HCT116 (cell line): Measurements from ENCODE around the gene ARSB. TPM values are rescaled to one million over a fixed set of nuclear protein-coding genes. Genes with fewer than 3 reads are reported as not detected.

Source experiments
- ATAC-seq: fragments of 200-7000 bp; cut with Tn5 transposase; 2 replicates; pipeline ENCODE4 v1.9.1; 2020; ENCODE audit warnings: mild to moderate bottlenecking, moderate library complexity
- BruUV-seq: library from RNA; stranded (reverse); fragments of 400-500 nt; replicated peaks from 2 replicates; lab custom pipeline; 2021; lab: Mats Ljungman, UMichigan
- CTCF ChIA-PET: fragments of 300-600 bp; sonication (Branson Sonifier 250); formaldehyde crosslinking; loops from one replicate; lab custom pipeline; 2021; ENCODE audit warnings: antibody characterized with exemption; lab: Charles Lee
- POLR2A ChIA-PET: fragments of 300-600, 350-600 bp; sonication (Branson Sonifier 250); formaldehyde crosslinking; loops from one replicate; lab custom pipeline; 2021; ENCODE audit warnings: antibody characterized with exemption; lab: Charles Lee
- RAD21 ChIA-PET, 2 experiments: fragments of 300-600 bp; sonication (Branson Sonifier 250); formaldehyde crosslinking; loops; one replicate each; lab custom pipeline; 2023; ENCODE audit warnings: low total read pairs in 2 of 2; ENCODE audit not compliant: uncharacterized antibody in 2 of 2, unreplicated experiment in 2 of 2, low non-redundant PET in 1 of 2; lab: Charles Lee
- DNase-seq: peaks from one replicate; pipeline ENCODE4 v3.0.0-alpha.2; 2010; ENCODE audit warnings: low read depth, low spot score
- H2AFZ ChIP-seq: fragments of 200-600 bp; shearing (Covaris generic), sonication (generic); 2 replicates; pipeline ENCODE4 v1.6.1; 2017; ENCODE audit warnings: low read depth, mixed run types, mixed read lengths, antibody characterized with exemption, low read length; ENCODE audit not compliant: poor library complexity, severe bottlenecking
- H3K27ac ChIP-seq: 2 replicates; pipeline ENCODE4 v1.5.1; 2012; ENCODE audit warnings: low read depth, low read length
- H3K27me3 ChIP-seq: fragments of 200-600 bp; sonication (generic); 2 replicates; pipeline ENCODE4 v1.6.1; 2016; ENCODE audit warnings: mixed run types, low read length, mixed read lengths; ENCODE audit not compliant: insufficient read depth
- H3K36me3 ChIP-seq, 2 experiments: fragments of 200-500 bp in 1 of 2; fragments of 200-600 bp in 1 of 2; sonication (Bioruptor generic) in 1 of 2; sonication (generic) in 1 of 2; 2 replicates each; pipeline versions ENCODE4 v1.5.1 to v1.6.1; 2014 to 2016; ENCODE audit warnings: low read length in 2 of 2, inconsistent platforms in 1 of 2, mixed read lengths in 1 of 2, mixed run types in 1 of 2; ENCODE audit not compliant: insufficient read depth in 2 of 2, control insufficient read depth in 1 of 2
- H3K4me1 ChIP-seq, 2 experiments: fragments of 200-600 bp in 1 of 2; sonication (generic) in 1 of 2; 2 replicates each; pipeline versions ENCODE4 v1.5.1 to v1.6.1; 2012 to 2017; ENCODE audit warnings: low read length in 2 of 2, inconsistent platforms in 1 of 2, mild to moderate bottlenecking in 1 of 2, mixed read lengths in 1 of 2, mixed run types in 1 of 2, moderate library complexity in 1 of 2; ENCODE audit not compliant: insufficient read depth in 2 of 2, control insufficient read depth in 1 of 2
- H3K4me2 ChIP-seq: fragments of 200-600 bp; sonication (generic); 2 replicates; pipeline ENCODE4 v1.6.1; 2017; ENCODE audit warnings: mixed run types, low read length, mixed read lengths
- H3K4me3 ChIP-seq, 2 experiments: fragments of 200-600 bp in 1 of 2; sonication (generic) in 1 of 2; replicated peaks in 1 of 2; 2 replicates each; pipeline ENCODE4 v1.5.1; 2011 to 2016; ENCODE audit warnings: low read length in 2 of 2, control low read depth in 1 of 2, low read depth in 1 of 2, mild to moderate bottlenecking in 1 of 2, mixed read lengths in 1 of 2, mixed run types in 1 of 2
- H3K79me2 ChIP-seq: fragments of 200-600 bp; sonication (generic); 2 replicates; pipeline ENCODE4 v1.6.1; 2017; ENCODE audit warnings: mild to moderate bottlenecking, mixed run types, low read length, moderate library complexity, mixed read lengths; ENCODE audit not compliant: insufficient read depth
- H3K9ac ChIP-seq: fragments of 200-600 bp; sonication (generic); 2 replicates; pipeline ENCODE4 v1.6.1; 2016; ENCODE audit warnings: low read length, mixed read lengths
- H3K9me2 ChIP-seq: fragments of 200-600 bp; sonication (generic), shearing (Covaris generic); 2 replicates; pipeline ENCODE4 v1.6.1; 2017; ENCODE audit warnings: mixed run types, mild to moderate bottlenecking, moderate library complexity; ENCODE audit not compliant: insufficient read depth
- H3K9me3 ChIP-seq, 2 experiments: fragments of 200-500 bp in 1 of 2; fragments of 200-600 bp in 1 of 2; sonication (Bioruptor generic) in 1 of 2; sonication (generic) in 1 of 2; 2 replicates each; pipeline ENCODE4 v1.6.1; 2014 to 2017; ENCODE audit warnings: low read length in 2 of 2, mixed read lengths in 2 of 2, inconsistent platforms in 1 of 2, low read depth in 1 of 2, mild to moderate bottlenecking in 1 of 2, mixed run types in 1 of 2, moderate library complexity in 1 of 2; ENCODE audit not compliant: control insufficient read depth in 1 of 2, insufficient read depth in 1 of 2
- H4K20me1 ChIP-seq: fragments of 200-600 bp; sonication (generic), shearing (Covaris generic); 2 replicates; pipeline ENCODE4 v1.6.1; 2017; ENCODE audit warnings: mixed run types, mild to moderate bottlenecking, moderate library complexity; ENCODE audit not compliant: insufficient read depth
- ATF3 ChIP-seq: IDR thresholded peaks from 2 replicates; pipeline ENCODE4 v1.6.1; 2012
- CEBPB ChIP-seq: IDR thresholded peaks from 2 replicates; pipeline ENCODE4 v1.6.1; 2012; ENCODE audit warnings: low read depth
- CTCF ChIP-seq, 3 experiments: fragments of 200-600 bp in 1 of 3; sonication (generic) in 1 of 3; IDR thresholded peaks in 2 of 3; conservative IDR thresholded peaks in 1 of 3; 2 replicates each; pipeline ENCODE4 v1.5.1; 2012 to 2017; ENCODE audit warnings: low read depth in 2 of 3, low read length in 2 of 3, antibody characterized with exemption in 1 of 3, borderline replicate concordance in 1 of 3, control low read depth in 1 of 3, mild to moderate bottlenecking in 1 of 3, mixed read lengths in 1 of 3, mixed run types in 1 of 3, moderate library complexity in 1 of 3; ENCODE audit not compliant: insufficient read depth in 1 of 3
- EGR1 ChIP-seq: IDR thresholded peaks from 2 replicates; pipeline ENCODE4 v1.6.1; 2012; ENCODE audit warnings: low read depth
- ELF1 ChIP-seq: IDR thresholded peaks from 2 replicates; pipeline ENCODE4 v1.6.1; 2012; ENCODE audit warnings: low read depth, borderline replicate concordance
- EZH2 ChIP-seq: fragments of 200-600 bp; sonication (generic); IDR thresholded peaks from 2 replicates; pipeline ENCODE4 v1.6.1; 2017; ENCODE audit warnings: antibody characterized with exemption, mixed run types
- EZH2phosphoT487 ChIP-seq: fragments of 200-600 bp; IDR thresholded peaks from 2 replicates; pipeline ENCODE4 v1.6.1; 2018; ENCODE audit warnings: antibody characterized with exemption, borderline replicate concordance
- FOSL1 ChIP-seq: IDR thresholded peaks from 2 replicates; pipeline ENCODE4 v1.6.1; 2012; ENCODE audit warnings: low read depth
- JUND ChIP-seq: IDR thresholded peaks from 2 replicates; pipeline ENCODE4 v1.6.1; 2012
- MAX ChIP-seq: IDR thresholded peaks from 2 replicates; pipeline ENCODE4 v1.6.1; 2012
- POLR2A ChIP-seq: IDR thresholded peaks from 2 replicates; pipeline ENCODE4 v1.7.0; 2011; ENCODE audit warnings: borderline replicate concordance; ENCODE audit not compliant: insufficient read depth, insufficient read length; ENCODE audit errors: extremely low read depth
- POLR2AphosphoS5 ChIP-seq: IDR thresholded peaks from 2 replicates; pipeline ENCODE4 v1.6.1; 2011; ENCODE audit warnings: mild to moderate bottlenecking, low read depth, low read length, moderate library complexity
- REST ChIP-seq: IDR thresholded peaks from 2 replicates; pipeline ENCODE4 v1.6.1; 2012; ENCODE audit warnings: low read depth
- SIN3A ChIP-seq: IDR thresholded peaks from 2 replicates; pipeline ENCODE4 v1.6.1; 2012; ENCODE audit warnings: low read depth
- YY1 ChIP-seq: IDR thresholded peaks from 2 replicates; pipeline ENCODE4 v1.6.1; 2011; ENCODE audit warnings: low read length, low read depth, moderate library complexity, mild to moderate bottlenecking; ENCODE audit not compliant: insufficient replicate concordance; ENCODE audit errors: extremely low read depth
- ZBTB33 ChIP-seq: IDR thresholded peaks from 2 replicates; pipeline ENCODE4 v1.6.1; 2011; ENCODE audit warnings: mild to moderate bottlenecking, low read length, moderate library complexity; ENCODE audit not compliant: insufficient replicate concordance; ENCODE audit errors: extremely low read depth
- ZFX ChIP-seq: fragments of 450-650 bp; IDR thresholded peaks from 2 replicates; pipeline ENCODE4 v1.6.1; 2017
- intact Hi-C: fragments of 100-400 bp; cut with micrococcal nuclease; formaldehyde crosslinking; loops from 2 replicates; pipeline ENCODE4 v1.10.0; 2022
- total RNA-seq: library from RNA; stranded (reverse); gene quantifications from one replicate; pipeline ENCODE4 v1.2.1, GENCODE V29; 2021; ENCODE audit not compliant: unreplicated experiment

The ARSB gene
- total RNA-seq, 1 experiment from 2014 or later, result 4.8 TPM

GRCh38 chr5:79023348-79023747 is 38.2 kb upstream of the ARSB start:
- Histone ChIP-seq H3K9me3 (no peaks in the 10 kb centered on the region), H3K4me2 (no peak overlapping the region), H3K27ac (no peak overlapping the region), H3K9ac (no peak overlapping the region), H3K9me2 (no peaks in the 10 kb centered on the region), H3K36me3 (no peaks in the 10 kb centered on the region), H3K4me1 (peaks cover 2 to 15% of the 10 kb centered on the region in 2 experiments; a peak in 2 of 4 replicates), H2AFZ (no peak overlapping the region), H3K4me3 (no peak overlapping the region), H3K27me3 (no peaks in the 10 kb centered on the region), H4K20me1 (no peaks in the 10 kb centered on the region), H3K79me2 (no peaks in the 10 kb centered on the region)
- DNase-seq (no peak), ATAC-seq (no peak)
- TF ChIP-seq ELF1 (no peak), POLR2AphosphoS5 (no peak), MAX (no peak), SIN3A (no peak), ZBTB33 (no peak), REST (no peak), CEBPB (no peak), EZH2phosphoT487 (no peak), JUND (no peak), CTCF (IDR thresholded peaks at IDR 0.05 in 2 of 3, conservative IDR thresholded peaks at IDR 0.05 in 1 of 3; ENCODE audit: borderline replicate concordance in 1 of 3, insufficient read depth in 1 of 3, low read depth in 2 of 3, low read length in 2 of 3) (no peak), ZFX (no peak), EGR1 (no peak), YY1 (no peak), POLR2A (no peak), FOSL1 (no peak), EZH2 (no peak), ATF3 (no peak)
- POLR2A ChIA-PET, result no interaction called here
- CTCF ChIA-PET, result interaction anchor here (3.9 to 9.1 kb wide), 3 partner anchors 107 to 1061 kb away, joined by 24 to 373 read pairs (median 44); no protein-coding TSS in a partner anchor
- RAD21 ChIA-PET, result interaction anchor here in 1 of 2 experiments (1.4 to 2.1 kb wide), 2 partner anchors 110 to 124 kb away, joined by 3 to 12 read pairs; no protein-coding TSS in a partner anchor
- intact Hi-C loops, result loop anchor here (2.0 to 10.0 kb wide), 3 partner anchors 511 to 1059 kb away; no protein-coding TSS in a partner anchor
- no TSS peak for BruUV-seq
